Astrocyte (in vitro differentiated cells and primary cell): ENCODE measurements around the gene SPEF1.

Source experiments
- EZH2 ChIP-seq: IDR thresholded peaks from 2 replicates; pipeline ENCODE4 v1.6.1; 2012; ENCODE audit warnings: mild to moderate bottlenecking, low read length, inconsistent platforms; ENCODE audit not compliant: insufficient read depth
- TF ChIP-seq, protein P1 (sequence below): IDR thresholded peaks from 2 replicates; pipeline ENCODE4 v1.5.1; 2011; ENCODE audit warnings: low read depth, mild to moderate bottlenecking, inconsistent platforms, low read length, moderate library complexity; ENCODE audit not compliant: insufficient read depth

DNA sequence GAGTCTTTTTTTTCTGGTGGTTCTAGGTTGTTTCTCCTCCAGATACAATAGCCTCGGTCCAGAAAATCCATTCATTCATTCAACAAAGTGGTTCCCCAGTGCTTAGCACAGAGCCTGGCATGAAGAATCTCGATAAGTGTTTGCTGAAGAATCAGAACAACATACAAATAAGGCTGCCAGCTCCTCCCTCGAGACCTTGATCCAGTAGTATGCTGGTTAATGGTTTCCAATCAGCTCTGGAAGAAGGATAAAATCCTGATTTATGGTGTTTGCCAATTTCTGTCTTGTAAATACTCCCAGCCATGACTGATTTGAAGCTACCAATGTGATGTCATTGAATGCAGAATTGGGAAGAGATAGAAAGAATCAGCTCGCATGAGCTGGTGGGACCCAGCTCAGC is 45.5 kb downstream of the SPEF1 start:
- TF ChIP-seq EZH2 = no peak
- TF ChIP-seq, protein P1, sequence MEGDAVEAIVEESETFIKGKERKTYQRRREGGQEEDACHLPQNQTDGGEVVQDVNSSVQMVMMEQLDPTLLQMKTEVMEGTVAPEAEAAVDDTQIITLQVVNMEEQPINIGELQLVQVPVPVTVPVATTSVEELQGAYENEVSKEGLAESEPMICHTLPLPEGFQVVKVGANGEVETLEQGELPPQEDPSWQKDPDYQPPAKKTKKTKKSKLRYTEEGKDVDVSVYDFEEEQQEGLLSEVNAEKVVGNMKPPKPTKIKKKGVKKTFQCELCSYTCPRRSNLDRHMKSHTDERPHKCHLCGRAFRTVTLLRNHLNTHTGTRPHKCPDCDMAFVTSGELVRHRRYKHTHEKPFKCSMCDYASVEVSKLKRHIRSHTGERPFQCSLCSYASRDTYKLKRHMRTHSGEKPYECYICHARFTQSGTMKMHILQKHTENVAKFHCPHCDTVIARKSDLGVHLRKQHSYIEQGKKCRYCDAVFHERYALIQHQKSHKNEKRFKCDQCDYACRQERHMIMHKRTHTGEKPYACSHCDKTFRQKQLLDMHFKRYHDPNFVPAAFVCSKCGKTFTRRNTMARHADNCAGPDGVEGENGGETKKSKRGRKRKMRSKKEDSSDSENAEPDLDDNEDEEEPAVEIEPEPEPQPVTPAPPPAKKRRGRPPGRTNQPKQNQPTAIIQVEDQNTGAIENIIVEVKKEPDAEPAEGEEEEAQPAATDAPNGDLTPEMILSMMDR = no peak
